HEK293 (cell line): ENCODE results near the gene TMEM98.

ENCODE experiments used
- CTCF ChIA-PET: fragments of 350-600 bp; formaldehyde crosslinking; extraction: SDS; loops from one replicate; lab custom pipeline; 2021; ENCODE audit warnings: antibody characterized with exemption; lab: Yijun Ruan, JAX
- POLR2A ChIA-PET: fragments of 300-600 bp; formaldehyde crosslinking; extraction: SDS; loops from one replicate; lab custom pipeline; 2020; ENCODE audit warnings: antibody characterized with exemption, inconsistent platforms; lab: Yijun Ruan, JAX
- H3K27ac ChIP-seq: fragments of 200-500 bp; sonication (Bioruptor generic); 2 replicates; pipeline ENCODE4 v1.5.1; 2014; ENCODE audit warnings: low read depth, low read length, control low read depth, inconsistent platforms; ENCODE audit errors: extremely low read depth
- H3K36me3 ChIP-seq, 2 experiments: fragments of 200-500 bp in 1 of 2; sonication (Bioruptor generic) in 1 of 2; 1 replicate in 1 of 2; 2 replicates in 1 of 2; pipeline ENCODE4 v1.5.1; 2014 to 2017; ENCODE audit warnings: inconsistent platforms in 2 of 2, low read length in 2 of 2; ENCODE audit not compliant: control insufficient read depth in 2 of 2, insufficient read depth in 1 of 2
- H3K4me1 ChIP-seq: fragments of 200-500 bp; sonication (Bioruptor generic); 2 replicates; pipeline ENCODE4 v1.5.1; 2014; ENCODE audit warnings: mild to moderate bottlenecking, low read length, inconsistent platforms; ENCODE audit not compliant: control insufficient read depth, insufficient read depth
- H3K4me3 ChIP-seq: 2 replicates; pipeline ENCODE4 v1.5.1; 2011; ENCODE audit warnings: low read depth, mild to moderate bottlenecking, control low read depth, low read length, moderate library complexity
- H3K9me3 ChIP-seq: fragments of 200-500 bp; sonication (Bioruptor generic); 2 replicates; pipeline ENCODE4 v1.5.1; 2014; ENCODE audit warnings: low read depth, low read length, inconsistent platforms; ENCODE audit not compliant: control insufficient read depth, insufficient read depth
- GLIS1 ChIP-seq: fragments of 450-650 bp; formaldehyde crosslinking; IDR thresholded peaks from 2 replicates; pipeline ENCODE4 v1.5.1; 2016; ENCODE audit warnings: missing biosample characterization, missing genetic modification characterization
- PRDM2 ChIP-seq: fragments of 450-650 bp; formaldehyde crosslinking; IDR thresholded peaks from 2 replicates; pipeline ENCODE4 v1.5.1; 2016; ENCODE audit warnings: missing biosample characterization, missing genetic modification characterization, borderline replicate concordance
- ZNF10 ChIP-seq: fragments of 450-650 bp; formaldehyde crosslinking; IDR thresholded peaks from 2 replicates; pipeline ENCODE4 v1.5.1; 2017; ENCODE audit warnings: missing biosample characterization, missing genetic modification characterization
- ZNF112 ChIP-seq: fragments of 450-650 bp; formaldehyde crosslinking; IDR thresholded peaks from 2 replicates; pipeline ENCODE4 v1.5.0; 2017; ENCODE audit warnings: missing biosample characterization, missing genetic modification characterization
- ZNF138 ChIP-seq: fragments of 450-650 bp; formaldehyde crosslinking; IDR thresholded peaks from 2 replicates; pipeline ENCODE4 v1.5.1; 2016; ENCODE audit warnings: missing biosample characterization, missing genetic modification characterization, borderline replicate concordance
- ZNF174 ChIP-seq: fragments of 450-650 bp; formaldehyde crosslinking; IDR thresholded peaks from 2 replicates; pipeline ENCODE4 v1.5.0; 2017; ENCODE audit warnings: missing biosample characterization, mild to moderate bottlenecking, missing genetic modification characterization
- ZNF223 ChIP-seq: fragments of 450-650 bp; formaldehyde crosslinking; IDR thresholded peaks from 2 replicates; pipeline ENCODE4 v1.5.1; 2016; ENCODE audit warnings: missing biosample characterization, missing genetic modification characterization
- ZNF266 ChIP-seq: fragments of 450-650 bp; formaldehyde crosslinking; IDR thresholded peaks from 2 replicates; pipeline ENCODE4 v1.5.1; 2016; ENCODE audit warnings: missing biosample characterization, missing genetic modification characterization, low read depth
- ZNF280C ChIP-seq: fragments of 450-650 bp; formaldehyde crosslinking; IDR thresholded peaks from 2 replicates; pipeline ENCODE4 v1.5.1; 2016; ENCODE audit warnings: missing biosample characterization, missing genetic modification characterization
- ZNF404 ChIP-seq: fragments of 450-650 bp; formaldehyde crosslinking; IDR thresholded peaks from 2 replicates; pipeline ENCODE4 v1.5.1; 2017; ENCODE audit warnings: missing biosample characterization, missing genetic modification characterization
- ZNF518A ChIP-seq: fragments of 450-650 bp; formaldehyde crosslinking; conservative IDR thresholded peaks from 2 replicates; pipeline ENCODE4 v1.5.1; 2016; ENCODE audit warnings: low read depth, missing biosample characterization, missing genetic modification characterization
- ZNF585B ChIP-seq: fragments of 450-650 bp; formaldehyde crosslinking; IDR thresholded peaks from 2 replicates; pipeline ENCODE4 v1.5.1; 2016; ENCODE audit warnings: missing biosample characterization, missing genetic modification characterization
- TF ChIP-seq, protein P1 (sequence below): fragments of 450-650 bp; formaldehyde crosslinking; IDR thresholded peaks from 2 replicates; pipeline ENCODE4 v1.5.1; 2017; ENCODE audit warnings: missing biosample characterization, mild to moderate bottlenecking, missing genetic modification characterization, moderate library complexity

The TMEM98 gene

GRCh38 chr17:32971171-32971570 lies 43.2 kb downstream of the TMEM98 start:
- H3K9me3 ChIP-seq, result no peaks in the 10 kb centered on the region
- POLR2A ChIA-PET, result no interaction called here
- no peak overlapping the region for H3K27ac ChIP-seq
- H3K36me3 ChIP-seq, result no peaks in the 10 kb centered on the region
- no peaks in the 10 kb centered on the region for H3K4me1 ChIP-seq
- TF ChIP-seq ZNF585B (tag by site-specific recombination) (no peak), ZNF518A (tag by site-specific recombination) (no peak), ZNF174 (tag by site-specific recombination) (no peak), ZNF280C (no peak), GLIS1 (no peak), ZNF112 (no peak)
- TF ChIP-seq, all 188 proteins: peak for 0
- no peak overlapping the region for H3K4me3 ChIP-seq
- CTCF ChIA-PET, result interaction anchor here (0.6 kb wide), 1 partner anchor 11 kb away, joined by 3 read pairs; no protein-coding TSS in a partner anchor

GRCh38 chr17:32976131-32976530 lies 48.2 kb downstream of the TMEM98 start:
- POLR2A ChIA-PET, result no interaction called here
- H3K4me3 ChIP-seq, result no peak overlapping the region
- H3K27ac ChIP-seq, result no peak overlapping the region
- no peaks in the 10 kb centered on the region for H3K36me3 ChIP-seq
- no peaks in the 10 kb centered on the region for H3K4me1 ChIP-seq
- H3K9me3 ChIP-seq, result no peaks in the 10 kb centered on the region
- CTCF ChIA-PET, result interaction anchor here (0.8 to 1.3 kb wide), 3 partner anchors 22 to 76 kb away, joined by 3 to 8 read pairs (median 4); no protein-coding TSS in a partner anchor
- TF ChIP-seq ZNF223 (no peak), ZNF10 (tag by site-specific recombination) (no peak), ZNF138 (tag by site-specific recombination) (no peak), ZNF266 (tag by site-specific recombination) (no peak), ZNF404 (tag by site-specific recombination) (no peak), ZNF518A (tag by site-specific recombination) (no peak), PRDM2 (tag by site-specific recombination) (no peak)
- TF ChIP-seq, protein P1, sequence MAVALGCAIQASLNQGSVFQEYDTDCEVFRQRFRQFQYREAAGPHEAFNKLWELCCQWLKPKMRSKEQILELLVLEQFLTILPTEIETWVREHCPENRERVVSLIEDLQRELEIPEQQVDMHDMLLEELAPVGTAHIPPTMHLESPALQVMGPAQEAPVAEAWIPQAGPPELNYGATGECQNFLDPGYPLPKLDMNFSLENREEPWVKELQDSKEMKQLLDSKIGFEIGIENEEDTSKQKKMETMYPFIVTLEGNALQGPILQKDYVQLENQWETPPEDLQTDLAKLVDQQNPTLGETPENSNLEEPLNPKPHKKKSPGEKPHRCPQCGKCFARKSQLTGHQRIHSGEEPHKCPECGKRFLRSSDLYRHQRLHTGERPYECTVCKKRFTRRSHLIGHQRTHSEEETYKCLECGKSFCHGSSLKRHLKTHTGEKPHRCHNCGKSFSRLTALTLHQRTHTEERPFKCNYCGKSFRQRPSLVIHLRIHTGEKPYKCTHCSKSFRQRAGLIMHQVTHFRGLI (tag by site-specific recombination), result no peak
